IMR-90 (cell line): ENCODE measurements around the gene ELMO1. TPM values are rescaled to one million over a fixed set of nuclear protein-coding genes. Genes with fewer than 3 reads are reported as not detected.

Source experiments
- ATAC-seq: fragments of 200-7000 bp; cut with Tn5 transposase; 2 replicates; pipeline ENCODE4 v1.9.1; 2020; ENCODE audit warnings: low read depth, mild to moderate bottlenecking, moderate library complexity
- BruUV-seq: library from RNA; stranded (reverse); fragments of 400-500 nt; replicated peaks from 2 replicates; lab custom pipeline; 2021; lab: Mats Ljungman, UMichigan
- CTCF ChIA-PET: fragments of 300-600 bp; formaldehyde crosslinking; extraction: SDS; loops from one replicate; lab custom pipeline; 2021; ENCODE audit warnings: antibody characterized with exemption; lab: Yijun Ruan, JAX
- POLR2A ChIA-PET: fragments of 300-600 bp; sonication (Branson Sonifier 250); formaldehyde crosslinking; loops from one replicate; lab custom pipeline; 2022; ENCODE audit warnings: antibody characterized with exemption; ENCODE audit not compliant: unreplicated experiment; lab: Charles Lee
- DNase-seq: peaks from one replicate; pipeline ENCODE4 v3.0.0; 2013
- H2AFZ ChIP-seq: replicated peaks from 2 replicates; pipeline ENCODE3; 2013; ENCODE audit warnings: low read length, mild to moderate bottlenecking; ENCODE audit not compliant: poor library complexity
- H2AK5ac ChIP-seq: 2 replicates; pipeline ENCODE4 v1.6.1; 2013; ENCODE audit warnings: low read depth, low read length, inconsistent platforms
- H2AK9ac ChIP-seq: replicated peaks from 2 replicates; pipeline ENCODE3; 2013; ENCODE audit warnings: mild to moderate bottlenecking, low read depth, low read length, moderate library complexity; ENCODE audit not compliant: poor library complexity
- H2BK120ac ChIP-seq: 2 replicates; pipeline ENCODE4 v1.6.1; 2013; ENCODE audit warnings: low read depth, low read length, inconsistent platforms
- H2BK15ac ChIP-seq: 3 replicates; pipeline ENCODE4 v1.6.1; 2013; ENCODE audit warnings: low read depth, low read length, inconsistent platforms
- H2BK20ac ChIP-seq: 2 replicates; pipeline ENCODE4 v1.6.1; 2013; ENCODE audit warnings: low read depth, mild to moderate bottlenecking, inconsistent platforms, low read length, moderate library complexity
- H2BK5ac ChIP-seq: 2 replicates; pipeline ENCODE4 v1.6.1; 2013; ENCODE audit warnings: mild to moderate bottlenecking, low read depth, low read length, inconsistent platforms; ENCODE audit not compliant: poor library complexity, severe bottlenecking
- H3K14ac ChIP-seq: replicated peaks from 2 replicates; pipeline ENCODE4 v1.6.1; 2013; ENCODE audit warnings: low read depth, low read length, inconsistent platforms
- H3K18ac ChIP-seq: 2 replicates; pipeline ENCODE4 v1.6.1; 2013; ENCODE audit warnings: low read depth, low read length, control low read depth
- H3K23ac ChIP-seq: 2 replicates; pipeline ENCODE4 v1.6.1; 2013; ENCODE audit warnings: low read depth, low read length, inconsistent platforms
- H3K27ac ChIP-seq: 2 replicates; pipeline ENCODE4 v1.5.1; 2013; ENCODE audit warnings: mild to moderate bottlenecking, control low read depth, low read length; ENCODE audit not compliant: insufficient read depth
- H3K27me3 ChIP-seq: 2 replicates; pipeline ENCODE4 v1.6.1; 2013; ENCODE audit warnings: low read length; ENCODE audit not compliant: control insufficient read depth, insufficient read depth
- H3K36me3 ChIP-seq: 2 replicates; pipeline ENCODE4 v1.6.1; 2013; ENCODE audit warnings: low read length, mixed read lengths; ENCODE audit not compliant: control insufficient read depth, insufficient read depth
- H3K4ac ChIP-seq: 2 replicates; pipeline ENCODE4 v1.6.1; 2013; ENCODE audit warnings: low read depth, low read length, inconsistent platforms
- H3K4me1 ChIP-seq: 2 replicates; pipeline ENCODE4 v1.6.1; 2013; ENCODE audit warnings: low read length, mixed read lengths; ENCODE audit not compliant: control insufficient read depth, insufficient read depth
- H3K4me2 ChIP-seq: 2 replicates; pipeline ENCODE4 v1.6.1; 2013; ENCODE audit warnings: low read depth, mild to moderate bottlenecking, control low read depth, low read length, moderate library complexity
- H3K4me3 ChIP-seq: 2 replicates; pipeline ENCODE4 v1.5.1; 2013; ENCODE audit warnings: low read depth, mild to moderate bottlenecking, control low read depth, low read length, moderate library complexity; ENCODE audit not compliant: insufficient read depth
- H3K56ac ChIP-seq: 2 replicates; pipeline ENCODE4 v1.6.1; 2013; ENCODE audit warnings: low read length, inconsistent platforms; ENCODE audit not compliant: insufficient read depth; ENCODE audit errors: extremely low read depth
- H3K79me1 ChIP-seq, 2 experiments: 2 replicates each; pipeline ENCODE4 v1.6.1; 2013; ENCODE audit warnings: low read length in 2 of 2, inconsistent platforms in 1 of 2, low read depth in 1 of 2
- H3K9ac ChIP-seq: 2 replicates; pipeline ENCODE4 v1.6.1; 2013; ENCODE audit warnings: low read depth, low read length, control low read depth
- H3K9me1 ChIP-seq: 2 replicates; pipeline ENCODE4 v1.6.1; 2013; ENCODE audit warnings: low read length, inconsistent platforms; ENCODE audit not compliant: insufficient read depth
- H3K9me3 ChIP-seq: 2 replicates; pipeline ENCODE4 v1.6.1; 2013; ENCODE audit warnings: low read length; ENCODE audit not compliant: control insufficient read depth, insufficient read depth
- H4K20me1 ChIP-seq: 2 replicates; pipeline ENCODE4 v1.6.1; 2013; ENCODE audit warnings: low read length, inconsistent platforms; ENCODE audit not compliant: insufficient read depth
- H4K5ac ChIP-seq: 2 replicates; pipeline ENCODE4 v1.6.1; 2013; ENCODE audit warnings: mild to moderate bottlenecking, low read depth, low read length, control low read depth
- H4K8ac ChIP-seq, 2 experiments: 2 replicates each; pipeline ENCODE4 v1.6.1; 2013; ENCODE audit warnings: low read depth in 2 of 2, low read length in 2 of 2, control low read depth in 1 of 2, inconsistent platforms in 1 of 2
- H4K91ac ChIP-seq: 2 replicates; pipeline ENCODE4 v1.6.1; 2013; ENCODE audit warnings: low read depth, low read length, inconsistent platforms; ENCODE audit not compliant: insufficient read depth
- BHLHE40 ChIP-seq: fragments of 150-350 bp; IDR thresholded peaks from 2 replicates; pipeline ENCODE4 v1.6.1; 2016; ENCODE audit warnings: mild to moderate bottlenecking, low read depth, low read length
- CEBPB ChIP-seq: IDR thresholded peaks from 2 replicates; pipeline ENCODE4 v1.6.1; 2012; ENCODE audit warnings: low read depth, low read length, improper control_type of control experiment
- CHD1 ChIP-seq: IDR thresholded peaks from 2 replicates; pipeline ENCODE4 v1.6.1; 2012; ENCODE audit warnings: low read depth, low read length, improper control_type of control experiment
- CTCF ChIP-seq: conservative IDR thresholded peaks from 2 replicates; pipeline ENCODE4 v1.5.1; 2012; ENCODE audit warnings: mild to moderate bottlenecking, low read depth, low read length, improper control_type of control experiment
- MAFK ChIP-seq: IDR thresholded peaks from 2 replicates; pipeline ENCODE4 v1.6.1; 2012; ENCODE audit warnings: low read depth, low read length, improper control_type of control experiment
- MXI1 ChIP-seq: IDR thresholded peaks from 2 replicates; pipeline ENCODE4 v1.6.1; 2012; ENCODE audit warnings: low read depth, mild to moderate bottlenecking, low read length, moderate library complexity, borderline replicate concordance
- NFE2L2 ChIP-seq: fragments of 150-350 bp; IDR thresholded peaks from 2 replicates; pipeline ENCODE4 v1.6.1; 2016; ENCODE audit warnings: low read depth, mild to moderate bottlenecking, low read length
- POLR2A ChIP-seq: IDR thresholded peaks from 2 replicates; pipeline ENCODE4 v1.6.1; 2012; ENCODE audit warnings: mild to moderate bottlenecking, low read depth, low read length
- RAD21 ChIP-seq: IDR thresholded peaks from 2 replicates; pipeline ENCODE4 v1.6.1; 2012; ENCODE audit warnings: low read length, improper control_type of control experiment
- RCOR1 ChIP-seq: IDR thresholded peaks from 2 replicates; pipeline ENCODE4 v1.6.1; 2012; ENCODE audit warnings: mild to moderate bottlenecking, low read length, improper control_type of control experiment; ENCODE audit not compliant: insufficient replicate concordance
- RFX5 ChIP-seq: IDR thresholded peaks from 2 replicates; pipeline ENCODE4 v1.8.0; 2012; ENCODE audit warnings: low read depth, mild to moderate bottlenecking, low read length, moderate library complexity
- SMC3 ChIP-seq: fragments of 150-350 bp; IDR thresholded peaks from 2 replicates; pipeline ENCODE4 v1.6.1; 2016; ENCODE audit warnings: low read depth, mild to moderate bottlenecking, antibody characterized with exemption, low read length, moderate library complexity
- WGBS, 2 experiments: methylation state at CpG; one replicate each; pipeline versions ENCODE4 v1.1.5 to v1.1.7; 2013; ENCODE audit warnings: missing lambda C conversion rate in 2 of 2; ENCODE audit not compliant: insufficient read length in 1 of 2; ENCODE audit errors: extremely low coverage in 2 of 2; 5-methylcytosine and 5-hydroxymethylcytosine counted together
- dilution Hi-C: fragments of 300-500 bp; cut with HindIII; formaldehyde crosslinking; loops from one replicate; pipeline ENCODE4 v1.14.3; 2018; ENCODE audit warnings: low sequenced_read_pairs; ENCODE audit not compliant: unreplicated experiment
- in situ Hi-C: fragments of 300-500 bp; cut with MboI; formaldehyde crosslinking; loops from 3 replicates; pipeline ENCODE4 v1.14.3; 2019; ENCODE audit warnings: low sequenced_read_pairs, inconsistent platforms, mixed read lengths
- intact Hi-C: fragments of 100-400 bp; cut with micrococcal nuclease; formaldehyde crosslinking; loops from 2 replicates; pipeline ENCODE4 v1.10.0; 2022
- polyA plus RNA-seq, 3 experiments: library from polyadenylated mRNA; depleted of rRNA; stranded (reverse); fragments of >200 nt; gene quantifications; 2 replicates each; pipeline ENCODE4 v1.2.3, GENCODE V29; 2012; ENCODE audit warnings: low replicate concordance in 1 of 3
- total RNA-seq: library from RNA; depleted of rRNA; stranded (reverse); fragments of >200 nt; gene quantifications from 2 replicates; pipeline ENCODE4 v1.2.3, GENCODE V29; 2012
- TF ChIP-seq, protein P1 (sequence below): fragments of 150-350 bp; IDR thresholded peaks from 2 replicates; pipeline ENCODE4 v1.6.1; 2017; ENCODE audit warnings: mild to moderate bottlenecking, antibody characterized with exemption, low read length, low read depth

The ELMO1 gene
- total and polyA plus RNA-seq, 2 of the 4 experiments (the other 2 are of a cell fraction): 0.03 TPM; not detected in 1

DNA sequence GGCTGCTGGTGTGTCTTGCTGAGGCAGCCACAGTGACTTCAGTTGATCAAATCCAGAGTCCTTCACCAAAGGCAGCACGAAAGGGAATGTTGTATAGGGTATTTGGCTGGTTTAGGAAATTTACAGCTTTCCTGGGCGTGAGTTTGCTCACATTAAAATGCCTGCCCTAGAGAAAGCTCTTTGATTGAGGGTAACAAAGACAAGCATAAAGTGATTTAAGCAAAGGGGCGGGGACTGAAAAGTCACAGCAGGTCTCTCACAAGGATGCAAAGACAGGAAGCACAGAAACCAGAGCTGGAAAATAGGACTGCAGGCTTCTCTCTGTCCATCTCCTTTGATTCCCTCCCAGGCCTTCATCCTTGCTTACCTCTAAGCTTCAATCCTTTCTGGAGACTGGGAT, 139.2 kb downstream of the ELMO1 start:
- no peak for ATAC-seq
- no CpG with 5 or more reads among the region's 3 CpGs for WGBS, 2 experiments
- no peak overlapping the region for H3K23ac ChIP-seq
- no peaks in the 10 kb centered on the region for H4K20me1 ChIP-seq
- BruUV-seq: no TSS peak
- dilution Hi-C loops (no loop called here), intact Hi-C loops (no loop called here), in situ Hi-C loops (no loop called here)
- H3K56ac ChIP-seq: no peak overlapping the region
- no peak overlapping the region for H2BK20ac ChIP-seq
- no peak overlapping the region for H3K4ac ChIP-seq
- H3K4me3 ChIP-seq: no peak overlapping the region
- no peak overlapping the region for H2BK5ac ChIP-seq
- no peak overlapping the region for H2AK5ac ChIP-seq
- no peak overlapping the region for H2BK120ac ChIP-seq
- H3K9me1 ChIP-seq: no peaks in the 10 kb centered on the region
- no peak overlapping the region for H3K9ac ChIP-seq
- no peak overlapping the region for H2AFZ ChIP-seq
- no peak overlapping the region for H2BK15ac ChIP-seq
- H3K18ac ChIP-seq: no peak overlapping the region
- H4K5ac ChIP-seq: no peak overlapping the region
- CTCF ChIA-PET: no interaction called here
- no peak overlapping the region for H3K27ac ChIP-seq
- no peak overlapping the region for H4K91ac ChIP-seq
- H3K14ac ChIP-seq: no peak overlapping the region
- peaks cover 8% of the 10 kb centered on the region for H3K9me3 ChIP-seq
- H3K4me1 ChIP-seq: no peaks in the 10 kb centered on the region
- no peak for TF ChIP-seq MAFK
- no peak for TF ChIP-seq CTCF
- TF ChIP-seq CEBPB: no peak
- no peak for TF ChIP-seq RAD21
- TF ChIP-seq RCOR1: no peak
- TF ChIP-seq RFX5: no peak
- no peak for TF ChIP-seq POLR2A
- TF ChIP-seq, protein P1, sequence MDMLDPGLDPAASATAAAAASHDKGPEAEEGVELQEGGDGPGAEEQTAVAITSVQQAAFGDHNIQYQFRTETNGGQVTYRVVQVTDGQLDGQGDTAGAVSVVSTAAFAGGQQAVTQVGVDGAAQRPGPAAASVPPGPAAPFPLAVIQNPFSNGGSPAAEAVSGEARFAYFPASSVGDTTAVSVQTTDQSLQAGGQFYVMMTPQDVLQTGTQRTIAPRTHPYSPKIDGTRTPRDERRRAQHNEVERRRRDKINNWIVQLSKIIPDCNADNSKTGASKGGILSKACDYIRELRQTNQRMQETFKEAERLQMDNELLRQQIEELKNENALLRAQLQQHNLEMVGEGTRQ: no peak
- no peak for TF ChIP-seq BHLHE40
- TF ChIP-seq CHD1: no peak
- TF ChIP-seq NFE2L2: no peak
- no peak for TF ChIP-seq SMC3
- no peak for TF ChIP-seq MXI1
- no peaks in the 10 kb centered on the region for H3K36me3 ChIP-seq
- POLR2A ChIA-PET: no interaction called here
- no peaks in the 10 kb centered on the region for H3K27me3 ChIP-seq
- no peaks in the 10 kb centered on the region for H3K79me1 ChIP-seq
- no peak overlapping the region for H3K4me2 ChIP-seq
- no peak overlapping the region for H4K8ac ChIP-seq
- H2AK9ac ChIP-seq: no peak overlapping the region
- DNase-seq: no peak
